Esophagus muscularis mucosa (tissue), 4 donors: ENCODE data around the gene LRRC71. TPM values are rescaled to one million over a fixed set of nuclear protein-coding genes. Genes with fewer than 3 reads are reported as not detected.

Experiments used
- DNase-seq: peaks from one replicate; pipeline ENCODE4 v3.0.0-alpha.2; 2017; ENCODE audit errors: extremely low spot score
- H3K27ac ChIP-seq, 4 donors: fragments of 200-600 bp; sonication (generic); replicated peaks in 1 of 4; 1 replicate in 3 of 4; 2 replicates in 1 of 4; pipeline ENCODE4 v1.5.1; 2016 to 2019; ENCODE audit warnings: mild to moderate bottlenecking in 1 of 4
- H3K27me3 ChIP-seq, 4 donors: fragments of 200-600 bp; sonication (generic); one replicate each; pipeline versions ENCODE4 v1.5.1 to v1.6.0; 2016 to 2019
- H3K36me3 ChIP-seq, 4 donors: fragments of 200-600 bp; sonication (generic); one replicate each; pipeline ENCODE4 v1.5.1; 2016 to 2019
- H3K4me1 ChIP-seq, 4 donors: fragments of 200-600 bp; sonication (generic); one replicate each; pipeline ENCODE4 v1.5.1; 2016 to 2019
- H3K4me3 ChIP-seq, 4 donors: fragments of 200-600 bp; sonication (generic); 1 replicate in 2 of 4; 2 replicates in 2 of 4; pipeline ENCODE4 v1.5.1; 2016 to 2019; ENCODE audit warnings: mild to moderate bottlenecking in 4 of 4, moderate library complexity in 1 of 4
- H3K9me3 ChIP-seq, 4 donors: fragments of 200-600 bp; sonication (generic); 1 replicate in 3 of 4; 2 replicates in 1 of 4; pipeline ENCODE4 v1.5.1; 2016 to 2019
- EP300 ChIP-seq: sonication (generic); formaldehyde crosslinking; IDR thresholded peaks from one replicate; pipeline ENCODE4 v1.6.1; 2017; ENCODE audit warnings: antibody characterized with exemption
- POLR2A ChIP-seq: fragments of 450-650 bp; IDR thresholded peaks from one replicate; pipeline ENCODE4 v1.6.1; 2017; ENCODE audit warnings: antibody characterized with exemption, moderate library complexity, mild to moderate bottlenecking, low read depth
- POLR2AphosphoS5 ChIP-seq, 2 donors: sonication (generic); formaldehyde crosslinking; IDR thresholded peaks; one replicate each; pipeline ENCODE4 v1.6.1; 2017; ENCODE audit warnings: antibody characterized with exemption in 2 of 2
- WGBS: methylation state at CpG from one replicate; pipeline ENCODE4 v1.1.5; 2018; 5-methylcytosine and 5-hydroxymethylcytosine counted together
- intact Hi-C: fragments of 100-400 bp; cut with DNase I; formaldehyde crosslinking; loops from one replicate; pipeline ENCODE4 v1.15.1; 2023
- total RNA-seq, 4 donors: library from RNA; depleted of rRNA; stranded (reverse); fragments of >200 nt; gene quantifications; one replicate each; pipeline versions ENCODE4 v1.1.0 to v1.2.1, GENCODE V29; 2016
- TF ChIP-seq, protein P1 (sequence below), 3 experiments: fragments of 200-600 bp in 2 of 3; fragments of 450-650 bp in 1 of 3; sonication (generic) in 2 of 3; IDR thresholded peaks; one replicate each; pipeline ENCODE4 v1.5.1; 2017 to 2019; ENCODE audit warnings: antibody characterized with exemption in 3 of 3, mild to moderate bottlenecking in 2 of 3, moderate library complexity in 1 of 3

Gene LRRC71
- total RNA-seq, 4 donors from 2014 or later, result not detected

DNA sequence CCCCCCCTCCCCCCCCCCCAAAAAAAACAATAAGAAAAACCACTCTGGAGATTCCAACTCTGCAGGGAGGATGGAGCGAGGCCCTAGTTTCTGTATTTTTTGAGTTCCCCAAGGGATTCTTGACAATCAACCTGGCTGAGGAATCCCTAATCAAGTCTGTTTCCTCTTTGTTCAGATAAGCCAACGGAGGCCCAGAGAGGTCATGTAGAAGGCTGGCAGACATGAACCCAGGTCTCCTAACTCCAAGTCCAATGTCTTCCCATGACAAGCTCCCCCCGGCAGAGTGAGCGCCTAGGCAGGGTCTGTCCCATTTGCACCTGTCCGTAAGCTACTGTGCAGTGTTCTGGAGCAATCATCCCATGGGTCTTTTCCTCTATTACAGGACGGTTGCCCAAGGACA, 39.5 kb downstream of the LRRC71 start:
- 93% methylated on average over 6 of the region's 6 CpGs for WGBS
- intact Hi-C loops, result no loop called here

DNA sequence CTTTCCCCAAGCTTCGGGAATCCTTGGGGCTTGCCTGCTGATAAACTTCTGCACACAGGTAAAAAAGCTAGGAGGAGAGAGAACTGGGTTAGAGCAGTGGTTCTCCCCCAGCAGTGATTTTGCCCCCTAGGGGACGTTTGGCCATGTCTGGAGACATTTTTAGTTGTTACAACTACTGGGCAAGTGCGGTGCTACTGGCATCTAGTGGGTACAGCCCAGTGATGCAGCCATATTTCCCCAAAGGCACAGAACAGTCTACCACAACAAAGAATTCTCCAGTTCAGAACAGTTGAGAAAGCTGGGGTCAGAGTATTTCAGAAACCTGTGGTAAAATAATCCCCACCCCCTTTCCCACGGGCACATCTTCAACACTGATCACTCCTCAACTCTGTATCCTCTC, 41.3 kb downstream of the LRRC71 start:
- DNase-seq, result no peak
- no peak for TF ChIP-seq POLR2AphosphoS5 (IDR thresholded peaks at IDR 0.05)
- TF ChIP-seq EP300, result no peak
- TF ChIP-seq, protein P1, sequence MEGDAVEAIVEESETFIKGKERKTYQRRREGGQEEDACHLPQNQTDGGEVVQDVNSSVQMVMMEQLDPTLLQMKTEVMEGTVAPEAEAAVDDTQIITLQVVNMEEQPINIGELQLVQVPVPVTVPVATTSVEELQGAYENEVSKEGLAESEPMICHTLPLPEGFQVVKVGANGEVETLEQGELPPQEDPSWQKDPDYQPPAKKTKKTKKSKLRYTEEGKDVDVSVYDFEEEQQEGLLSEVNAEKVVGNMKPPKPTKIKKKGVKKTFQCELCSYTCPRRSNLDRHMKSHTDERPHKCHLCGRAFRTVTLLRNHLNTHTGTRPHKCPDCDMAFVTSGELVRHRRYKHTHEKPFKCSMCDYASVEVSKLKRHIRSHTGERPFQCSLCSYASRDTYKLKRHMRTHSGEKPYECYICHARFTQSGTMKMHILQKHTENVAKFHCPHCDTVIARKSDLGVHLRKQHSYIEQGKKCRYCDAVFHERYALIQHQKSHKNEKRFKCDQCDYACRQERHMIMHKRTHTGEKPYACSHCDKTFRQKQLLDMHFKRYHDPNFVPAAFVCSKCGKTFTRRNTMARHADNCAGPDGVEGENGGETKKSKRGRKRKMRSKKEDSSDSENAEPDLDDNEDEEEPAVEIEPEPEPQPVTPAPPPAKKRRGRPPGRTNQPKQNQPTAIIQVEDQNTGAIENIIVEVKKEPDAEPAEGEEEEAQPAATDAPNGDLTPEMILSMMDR (IDR thresholded peaks at IDR 0.05), result no peak
- no peak for TF ChIP-seq POLR2A
- no peaks in the 10 kb centered on the region for H3K27me3 ChIP-seq
- H3K36me3 ChIP-seq, result peaks cover 52 to 100% (median 89%) of the 10 kb centered on the region in 4 donors
- H3K4me3 ChIP-seq, result no peak overlapping the region
- no peak overlapping the region for H3K27ac ChIP-seq
- H3K9me3 ChIP-seq, result no peaks in the 10 kb centered on the region
- WGBS, result 66% methylated on average over 4 of the region's 4 CpGs
- H3K4me1 ChIP-seq, result no peaks in the 10 kb centered on the region
- intact Hi-C loops, result no loop called here

More for the DNA sequence above, 39.5 kb downstream of the LRRC71 start:
- no peak for TF ChIP-seq EP300
- Histone ChIP-seq H3K4me3 (no peak overlapping the region), H3K9me3 (no peaks in the 10 kb centered on the region), H3K4me1 (no peaks in the 10 kb centered on the region), H3K27me3 (no peaks in the 10 kb centered on the region), H3K27ac (no peak overlapping the region), H3K36me3 (peaks cover 70 to 100% (median 93%) of the 10 kb centered on the region in 4 donors)
- no peak for DNase-seq

DNA sequence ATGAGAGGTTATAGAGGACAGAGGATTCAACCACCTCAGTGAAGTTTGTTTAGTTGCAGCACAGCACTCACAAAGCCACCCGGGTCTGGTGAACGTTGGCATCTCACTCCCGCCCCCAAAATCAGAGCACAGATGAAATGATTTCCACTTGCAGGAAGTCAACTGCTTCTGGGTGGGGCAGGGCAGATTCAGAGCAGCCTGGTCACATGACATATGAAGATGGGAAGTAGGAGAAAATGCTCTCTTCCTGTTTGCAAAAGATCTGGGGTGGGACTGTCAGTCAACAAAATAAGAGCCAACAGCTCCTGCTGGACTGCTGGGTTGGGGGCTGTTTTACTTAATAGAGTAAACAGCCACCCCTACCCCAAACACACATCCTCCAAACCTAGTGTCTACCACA, 43.2 kb downstream of the LRRC71 start:
- no peaks in the 10 kb centered on the region for H3K27me3 ChIP-seq
- no peaks in the 10 kb centered on the region for H3K4me1 ChIP-seq
- no peak for DNase-seq
- TF ChIP-seq, protein P1 (IDR thresholded peaks at IDR 0.05), result no peak
- no peak for TF ChIP-seq POLR2AphosphoS5 (IDR thresholded peaks at IDR 0.05)
- no peak for TF ChIP-seq EP300
- TF ChIP-seq POLR2A, result no peak
- intact Hi-C loops, result no loop called here
- no peak overlapping the region for H3K27ac ChIP-seq
- no peak overlapping the region for H3K4me3 ChIP-seq
- no peaks in the 10 kb centered on the region for H3K9me3 ChIP-seq
- peaks cover 46 to 99% (median 87%) of the 10 kb centered on the region in 4 donors for H3K36me3 ChIP-seq
- 66% methylated on average over 3 of the region's 3 CpGs for WGBS

DNA sequence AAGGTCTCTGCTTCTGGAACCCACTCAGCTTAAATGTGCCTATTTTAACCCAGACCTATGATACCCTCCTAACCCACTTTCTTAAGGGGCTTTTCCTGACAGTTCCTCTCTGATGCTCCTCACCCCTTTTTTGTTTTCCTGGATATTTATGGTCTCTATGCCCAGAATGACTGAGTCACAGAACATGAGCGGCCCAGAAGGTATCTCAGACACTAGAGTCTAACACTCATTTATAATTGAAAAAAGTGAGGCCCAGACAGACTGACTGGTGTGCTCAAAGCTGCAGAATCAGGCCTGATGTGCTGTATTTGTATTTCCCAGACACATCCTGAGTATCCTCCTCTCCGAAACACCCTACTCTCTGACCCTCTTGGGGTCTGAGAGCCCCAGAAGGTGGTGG, 44.0 kb downstream of the LRRC71 start:
- 100% methylated on average over 2 of the region's 2 CpGs for WGBS

GRCh38 chr1:156969496-156969895, 49.1 kb downstream of the LRRC71 start:
- H3K27me3 ChIP-seq, result no peaks in the 10 kb centered on the region
- 94% methylated on average over 3 of the region's 3 CpGs for WGBS
- DNase-seq, result no peak
- peaks cover 22 to 98% (median 85%) of the 10 kb centered on the region in 4 donors for H3K36me3 ChIP-seq
- no peak overlapping the region for H3K27ac ChIP-seq
- no peak for TF ChIP-seq POLR2A
- TF ChIP-seq EP300, result no peak
- no peak for TF ChIP-seq POLR2AphosphoS5 (IDR thresholded peaks at IDR 0.05)
- TF ChIP-seq, protein P1 (IDR thresholded peaks at IDR 0.05), result no peak
- H3K4me1 ChIP-seq, result no peaks in the 10 kb centered on the region
- H3K4me3 ChIP-seq, result no peak overlapping the region
- intact Hi-C loops, result no loop called here
- no peaks in the 10 kb centered on the region for H3K9me3 ChIP-seq

More for the DNA sequence above, 44.0 kb downstream of the LRRC71 start:
- H3K27ac ChIP-seq, result no peak overlapping the region
- no peaks in the 10 kb centered on the region for H3K4me1 ChIP-seq
- no peaks in the 10 kb centered on the region for H3K9me3 ChIP-seq
- TF ChIP-seq POLR2AphosphoS5 (IDR thresholded peaks at IDR 0.05) (no peak), EP300 (no peak), POLR2A (no peak)
- TF ChIP-seq, protein P1 (IDR thresholded peaks at IDR 0.05), result no peak
- intact Hi-C loops, result no loop called here
- H3K27me3 ChIP-seq, result no peaks in the 10 kb centered on the region
- no peak overlapping the region for H3K4me3 ChIP-seq
- H3K36me3 ChIP-seq, result peaks cover 38 to 99% (median 86%) of the 10 kb centered on the region in 4 donors
- no peak for DNase-seq
